GM19025 (cell line): Measurements from ENCODE around the gene KNCN.

Source experiments
- ATAC-seq: cut with Tn5 transposase; IDR thresholded peaks from one replicate; pipeline ENCODE4 v1.9.1; 2021; ENCODE audit warnings: mild to moderate bottlenecking, low read depth, moderate library complexity; ENCODE audit not compliant: unreplicated experiment

Gene KNCN

DNA sequence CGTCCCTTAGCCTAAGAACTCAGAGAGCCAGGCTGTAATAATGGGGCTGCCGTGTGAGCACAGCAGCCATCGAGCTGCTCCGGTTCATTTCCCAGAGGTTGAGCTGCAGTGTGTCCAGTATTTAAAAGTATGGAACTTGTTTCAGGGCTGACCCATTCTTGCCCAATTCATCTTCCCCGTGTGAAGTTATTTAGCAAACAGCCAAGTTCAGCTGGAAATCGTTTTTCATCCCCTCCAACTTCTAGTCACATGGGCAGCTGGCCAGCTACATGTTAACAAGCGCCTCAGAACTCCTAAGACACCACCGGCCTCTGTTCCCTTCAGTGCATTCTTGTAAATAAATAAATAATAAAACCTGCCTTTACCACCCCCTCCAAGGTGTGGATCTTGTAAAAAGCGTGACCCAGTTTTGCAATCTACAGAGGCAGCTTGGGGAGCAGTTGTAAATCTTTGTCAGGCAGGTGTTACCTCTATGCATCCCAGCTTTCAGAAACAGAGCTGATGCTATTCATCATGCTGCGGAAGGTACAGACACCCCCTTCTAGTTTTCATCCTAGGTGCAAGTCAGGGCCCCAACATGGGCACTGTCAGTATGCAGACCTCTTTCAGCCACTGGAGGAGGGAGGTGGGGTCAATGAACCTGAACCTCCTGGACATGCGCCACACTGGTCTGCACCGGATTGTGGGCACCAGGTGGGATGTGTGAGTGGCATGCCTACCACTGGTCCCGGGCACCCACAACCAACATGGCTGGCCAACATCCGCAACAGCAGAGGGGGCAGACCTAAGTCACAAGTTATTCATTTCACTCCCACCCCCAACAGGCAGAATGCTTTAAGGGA is 18.7 kb upstream of the KNCN start:
- no peak for ATAC-seq

DNA sequence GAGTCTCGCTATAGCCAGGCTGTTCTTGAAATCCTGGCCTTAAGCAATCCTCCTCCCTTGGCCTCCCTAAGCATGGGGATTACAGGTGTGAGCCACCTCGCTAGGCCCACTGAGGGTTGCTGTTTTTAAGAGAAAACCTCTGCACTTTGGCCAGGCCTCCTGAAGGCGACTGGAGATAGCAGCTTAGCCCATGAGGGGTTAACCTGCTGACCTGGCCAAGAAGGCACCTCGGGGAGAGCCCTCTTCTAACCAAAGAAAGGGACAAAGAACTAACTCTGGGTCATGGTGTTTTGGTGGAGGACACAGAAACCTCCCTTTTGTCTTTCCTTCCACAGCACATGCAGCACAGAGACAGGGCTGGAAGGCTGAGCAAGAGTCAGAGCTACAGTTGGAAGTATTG is 17.7 kb upstream of the KNCN start:
- ATAC-seq = no peak

DNA sequence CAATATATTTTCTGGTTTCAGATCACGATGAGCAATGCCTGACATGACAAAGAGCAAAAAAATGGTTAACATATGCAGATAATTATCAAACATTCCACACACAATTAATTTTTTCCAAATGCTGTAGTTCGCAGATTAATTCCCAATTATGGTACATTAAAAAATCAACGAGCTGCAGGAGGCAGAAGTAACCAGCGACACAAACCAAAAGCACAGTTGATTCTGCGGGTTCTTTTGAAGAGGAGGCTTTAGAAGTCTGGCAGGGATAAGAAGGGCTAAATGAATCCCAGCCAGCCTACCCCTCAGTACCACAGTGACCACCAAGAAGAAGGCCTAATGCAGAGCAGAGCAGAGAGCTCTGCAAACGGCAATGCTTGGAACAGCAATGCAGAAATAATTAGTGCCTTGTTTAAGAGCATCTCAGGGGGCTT is 17.0 kb upstream of the KNCN start:
- no peak for ATAC-seq

DNA sequence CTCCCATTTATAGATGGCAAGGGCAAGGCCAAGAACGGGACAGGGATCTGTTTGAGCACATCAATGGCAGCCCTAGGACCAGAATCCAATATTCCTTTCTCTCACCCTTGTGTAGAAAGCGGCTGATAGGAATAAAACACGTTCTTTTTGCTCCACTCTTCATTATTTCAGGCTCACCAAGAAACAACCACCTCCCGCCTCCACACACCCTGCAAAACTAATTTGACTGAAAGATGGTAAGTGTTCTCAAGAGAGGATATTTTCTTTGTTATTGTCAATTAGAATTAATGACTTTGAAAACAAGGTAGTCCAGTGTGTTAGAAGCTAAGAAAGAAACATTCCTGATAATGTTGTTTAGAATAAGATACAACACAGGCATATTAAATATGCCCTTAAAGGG is 11.9 kb upstream of the KNCN start:
- ATAC-seq = no peak

DNA sequence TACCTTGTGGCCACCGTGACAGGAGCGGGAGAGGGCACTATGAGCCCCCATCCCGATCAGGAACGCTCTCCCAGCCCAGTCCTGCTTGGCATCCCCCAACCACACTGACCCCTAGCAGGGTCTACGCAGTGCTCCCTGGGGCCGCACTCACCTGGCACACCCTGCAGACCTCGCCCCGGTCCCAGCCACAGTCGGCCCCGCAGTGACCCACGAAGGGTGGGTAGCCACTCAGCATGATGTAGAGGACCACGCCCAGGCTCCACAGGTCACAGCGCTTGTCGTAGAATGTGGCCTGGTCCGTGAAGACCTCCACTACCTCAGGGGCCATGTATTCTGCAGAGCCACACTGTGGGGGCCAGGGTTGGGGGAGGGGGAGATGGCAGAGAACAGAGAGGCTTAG is 11.1 kb upstream of the KNCN start:
- ATAC-seq = no peak

DNA sequence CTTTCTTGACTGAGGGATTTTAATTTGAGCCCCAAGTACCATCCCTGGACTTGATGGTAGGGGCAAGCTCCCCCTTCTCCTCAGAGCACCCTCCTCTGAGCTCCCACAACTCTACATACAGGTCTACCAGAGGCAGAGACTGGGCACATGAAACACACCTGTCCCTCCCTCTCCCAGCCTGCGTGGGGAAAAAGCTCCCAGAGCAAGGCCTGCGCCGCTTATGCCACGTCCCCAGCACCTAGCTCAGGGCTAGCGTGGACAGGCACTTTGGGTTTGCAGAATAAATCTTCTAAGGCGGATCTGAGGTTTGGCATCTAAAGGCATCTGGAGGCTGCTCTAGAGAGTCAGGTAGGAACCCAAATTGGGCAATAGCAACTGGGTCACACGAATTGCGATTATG is 7.5 kb upstream of the KNCN start:
- no peak for ATAC-seq

DNA sequence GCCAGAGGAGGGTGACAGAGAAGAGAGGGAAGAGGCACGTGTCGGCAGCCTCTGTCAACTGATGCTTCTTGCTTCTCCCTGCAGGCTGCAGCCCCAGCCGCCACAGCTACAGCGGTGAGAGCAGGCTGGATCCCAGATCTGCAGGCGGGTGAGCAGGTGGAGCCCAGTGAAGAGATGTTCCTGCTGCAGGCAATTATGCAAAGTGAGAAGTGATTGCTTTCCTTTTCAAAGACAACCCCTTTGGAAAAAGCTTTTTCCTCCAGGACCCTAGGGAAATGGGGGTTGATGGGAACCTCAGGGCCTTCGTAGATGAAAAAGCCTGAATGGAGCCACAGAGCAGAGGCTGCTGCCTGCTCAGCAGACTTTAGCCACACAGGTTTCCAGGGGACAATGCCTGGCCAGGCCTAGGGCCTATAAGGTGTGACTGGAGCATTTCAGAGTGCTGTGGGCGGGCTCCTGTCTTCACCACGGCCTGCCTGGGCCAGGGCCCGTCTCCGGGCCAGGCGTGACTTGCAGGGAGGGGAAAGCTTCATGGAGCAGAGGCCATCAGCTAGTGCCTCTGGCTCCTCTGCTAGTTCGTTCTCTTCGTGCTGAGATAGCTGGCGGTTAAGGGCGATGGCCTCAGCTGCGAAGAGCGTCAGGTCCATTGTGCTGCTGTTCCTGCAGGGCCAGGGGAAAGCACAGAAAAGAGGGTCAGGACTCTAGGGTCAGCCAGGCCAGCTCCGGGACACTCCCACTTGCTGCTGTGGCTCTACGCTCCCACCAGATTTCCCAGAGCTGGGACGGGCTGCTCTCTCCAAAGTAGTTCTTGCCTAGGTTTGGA is 6.9 kb upstream of the KNCN start:
- no peak for ATAC-seq

DNA sequence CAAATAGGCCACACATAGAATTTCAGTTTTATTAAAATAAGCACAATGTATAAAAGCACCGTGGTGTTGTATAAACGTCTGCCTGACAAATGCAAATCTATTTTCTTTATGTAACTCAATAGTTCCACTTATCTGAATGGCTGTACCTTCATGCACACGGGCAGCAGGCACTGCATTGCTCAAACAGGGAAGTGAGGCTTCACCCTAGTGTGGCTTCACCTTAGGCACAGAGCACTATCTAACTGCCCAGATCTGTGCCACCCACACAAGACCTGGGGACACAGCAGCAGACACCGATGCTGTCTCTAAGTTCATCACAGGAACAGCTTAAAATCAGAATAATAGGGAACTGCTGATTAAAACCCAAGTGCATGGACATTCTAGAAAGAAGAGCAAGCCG is 6.0 kb upstream of the KNCN start:
- no peak for ATAC-seq

DNA sequence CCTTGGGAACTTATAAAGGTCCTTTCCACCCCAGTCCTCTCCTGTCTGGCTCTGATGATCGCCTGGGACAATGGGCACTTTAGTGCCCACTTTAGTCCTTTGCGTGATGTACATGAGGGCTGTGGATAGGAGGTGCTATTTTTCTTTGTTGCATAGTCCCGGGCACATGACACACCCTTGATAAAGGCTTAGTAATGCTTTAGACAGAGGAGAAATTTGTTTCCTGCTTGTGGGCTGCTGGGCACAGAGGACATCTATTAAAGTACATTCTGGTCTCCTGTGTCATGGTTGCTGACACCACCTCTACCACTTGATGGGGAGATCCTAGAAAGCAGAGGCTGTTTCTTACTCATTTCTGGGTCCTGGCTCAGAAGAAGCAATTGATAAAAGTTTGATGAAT is 5.4 kb upstream of the KNCN start:
- ATAC-seq = no peak

DNA sequence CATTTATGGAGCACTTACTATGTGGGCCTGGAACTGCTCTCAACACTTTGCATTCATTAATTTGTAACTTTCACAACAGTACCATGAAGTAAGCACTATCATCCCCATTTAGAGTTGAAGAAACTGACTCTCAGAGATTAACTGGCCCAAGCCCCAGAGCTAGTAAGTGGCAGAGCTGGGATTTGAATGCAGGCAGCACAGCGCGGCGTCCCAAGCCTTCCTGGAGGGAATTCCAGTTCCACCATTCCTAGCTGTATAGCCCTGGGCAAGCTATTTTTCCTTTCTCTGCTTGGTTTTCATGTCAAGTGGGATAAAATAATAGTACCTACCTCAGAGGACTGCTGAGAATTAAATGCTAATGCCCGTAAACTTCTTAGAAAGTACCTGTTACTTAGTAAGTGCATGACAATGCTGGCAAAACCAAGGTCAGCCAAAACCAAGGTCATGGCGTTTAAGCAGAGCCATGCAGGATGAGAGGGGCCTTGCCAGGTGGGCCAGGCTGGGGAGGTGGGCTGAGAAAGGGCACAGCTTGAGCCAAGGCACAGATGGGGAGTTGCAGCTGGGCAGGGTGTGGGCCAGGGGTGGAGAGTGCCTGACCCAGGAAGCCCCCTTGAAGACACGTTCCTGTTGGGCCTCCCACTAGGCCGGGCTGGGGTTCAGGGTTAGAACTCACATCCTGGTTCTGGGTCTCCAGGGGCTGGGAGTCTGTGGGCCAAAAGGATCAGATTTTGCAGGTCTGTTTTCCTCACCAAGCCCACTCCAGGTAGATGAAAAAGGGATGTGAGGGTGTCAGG is 4.6 kb upstream of the KNCN start:
- no peak for ATAC-seq

DNA sequence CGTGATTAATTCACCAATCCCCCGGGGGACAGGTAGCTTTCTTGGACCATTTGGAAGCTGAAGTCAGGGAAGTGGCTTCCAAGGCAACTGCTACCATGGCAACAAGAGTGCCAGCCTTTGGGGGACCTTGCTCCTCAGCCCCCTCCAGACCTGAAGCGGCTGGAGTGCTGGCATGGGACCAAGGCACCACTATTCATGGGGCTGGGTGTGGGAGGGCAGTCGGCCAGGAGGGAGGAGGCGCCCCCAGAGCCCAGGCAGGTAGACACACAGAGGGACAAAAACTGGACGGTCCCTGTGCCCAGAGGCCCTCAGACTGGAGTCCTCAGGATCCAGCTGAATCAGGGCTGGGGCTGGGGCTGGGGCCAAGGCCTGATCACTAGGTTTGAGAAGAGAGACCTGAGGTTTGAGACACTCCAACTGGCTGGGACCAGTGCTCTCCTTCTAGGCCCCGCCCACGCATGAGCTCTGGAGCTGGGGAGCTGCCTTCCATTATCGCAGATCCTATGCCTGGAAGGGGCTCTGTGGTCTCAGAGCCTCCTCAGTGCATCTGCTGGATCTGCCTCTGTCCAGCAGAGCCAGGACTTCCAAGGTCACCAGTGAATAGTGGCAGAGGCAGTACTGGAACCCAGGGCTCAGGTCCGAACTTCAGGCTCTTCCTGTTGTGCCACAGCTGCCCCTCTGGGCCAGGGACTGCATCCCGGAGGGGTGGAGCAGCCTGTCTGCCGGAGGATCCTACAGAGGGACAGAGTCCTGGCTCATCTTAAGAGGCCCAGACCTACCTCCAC is 3.3 kb upstream of the KNCN start:
- ATAC-seq = no peak

DNA sequence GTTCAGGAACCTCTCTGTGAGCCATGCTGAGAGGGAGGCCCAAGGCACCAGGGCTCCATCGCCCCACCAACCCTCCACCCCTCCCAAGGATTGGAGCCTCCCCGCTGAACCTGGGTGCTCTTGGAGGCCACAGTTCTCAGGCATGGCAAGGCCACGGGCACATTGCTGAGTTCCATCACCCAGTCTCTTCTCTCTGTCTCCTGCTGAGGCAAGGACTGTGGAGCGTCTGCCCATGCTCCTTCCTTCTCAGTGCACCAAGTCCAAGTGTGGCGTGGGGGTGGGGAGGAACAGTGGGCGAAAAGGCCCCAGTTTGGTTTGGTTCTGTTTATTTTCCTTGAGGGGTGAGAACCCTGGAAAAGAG is 2.8 kb upstream of the KNCN start:
- no peak for ATAC-seq

DNA sequence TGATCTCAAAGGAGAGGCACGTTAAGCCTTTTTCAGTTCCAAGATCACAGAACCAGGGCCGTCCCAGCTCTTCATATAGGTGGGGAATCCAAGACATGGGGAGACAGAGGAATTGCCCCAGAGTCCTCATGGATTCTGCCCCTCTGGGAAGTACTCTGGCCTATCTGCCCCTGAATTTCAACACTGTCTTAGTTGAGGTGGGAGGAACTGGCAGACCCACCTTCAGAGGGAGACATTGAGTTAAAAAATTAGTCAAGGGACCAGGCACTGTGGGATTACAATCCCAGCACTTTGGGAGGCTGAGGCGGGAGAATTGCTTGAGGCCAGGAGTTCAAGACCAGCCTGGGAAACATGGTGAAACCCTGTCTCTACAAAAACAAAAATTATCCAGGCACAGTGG is 2.1 kb upstream of the KNCN start:
- no peak for ATAC-seq

DNA sequence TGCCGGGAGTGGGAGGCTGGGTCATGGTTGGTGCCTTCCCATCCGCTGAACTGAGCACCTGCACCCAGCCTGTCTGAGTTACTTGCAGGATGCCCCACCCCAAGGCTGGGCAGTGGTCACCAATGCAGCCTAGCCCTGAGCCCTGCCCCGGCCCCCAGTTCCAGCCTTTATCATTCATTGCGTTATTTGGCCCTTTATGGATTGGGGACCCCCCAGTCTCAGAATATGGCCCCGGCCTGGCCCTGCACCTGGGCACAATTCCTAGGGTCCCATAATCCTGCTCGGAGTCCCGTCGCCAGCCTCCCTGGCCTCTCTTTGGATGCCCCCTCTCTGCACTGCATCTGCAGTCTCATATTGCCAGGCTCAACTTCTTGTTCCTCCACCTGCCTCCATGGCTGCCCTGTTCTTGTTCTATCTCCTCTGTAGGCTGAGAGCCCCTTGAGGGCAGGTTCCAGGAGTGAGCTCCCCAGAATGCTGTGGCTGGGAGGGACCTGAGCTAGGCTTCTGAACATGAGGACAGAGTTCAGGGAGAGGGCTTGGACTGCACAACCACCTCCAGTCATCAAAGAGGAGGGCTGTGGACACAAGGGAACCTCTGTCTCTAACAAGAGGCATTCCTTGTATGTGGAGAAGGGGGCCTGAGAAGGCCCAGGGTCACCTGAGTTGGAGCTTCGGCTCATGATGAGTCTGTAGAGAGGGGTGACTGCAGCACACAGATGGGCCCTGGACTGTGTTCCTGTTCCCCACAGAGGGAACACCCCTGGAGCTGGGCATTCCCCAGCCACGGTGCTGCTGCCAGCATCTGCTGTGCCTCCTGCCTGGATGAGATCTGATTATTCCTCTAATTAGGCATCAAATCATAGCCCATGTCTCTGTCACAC is 1.1 kb upstream of the KNCN start:
- no peak for ATAC-seq

DNA sequence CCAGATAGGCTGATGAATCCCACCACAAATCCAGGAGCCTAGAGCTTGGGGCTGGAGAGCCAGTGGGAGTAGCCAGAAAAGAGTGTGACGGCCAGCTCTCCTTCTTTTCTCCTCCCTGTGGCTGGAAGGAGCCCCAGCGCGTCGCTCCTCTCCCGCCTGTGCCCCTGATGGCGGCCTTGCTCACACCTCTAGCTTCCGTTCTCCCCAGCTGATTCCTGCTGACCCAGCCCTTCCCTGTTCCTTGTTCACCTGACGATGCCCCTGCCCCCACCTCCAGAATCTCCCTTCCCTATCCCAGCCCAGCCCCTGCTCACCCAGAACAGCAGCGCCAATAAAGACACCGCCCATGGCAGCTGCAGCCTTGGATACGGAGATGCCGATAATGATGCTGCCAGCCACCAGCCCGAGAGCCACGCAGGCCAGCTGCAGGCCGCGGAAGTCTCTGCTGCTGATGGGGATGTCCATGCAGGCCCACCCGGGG is 656 bp downstream of the KNCN start:
- ATAC-seq = no peak

DNA sequence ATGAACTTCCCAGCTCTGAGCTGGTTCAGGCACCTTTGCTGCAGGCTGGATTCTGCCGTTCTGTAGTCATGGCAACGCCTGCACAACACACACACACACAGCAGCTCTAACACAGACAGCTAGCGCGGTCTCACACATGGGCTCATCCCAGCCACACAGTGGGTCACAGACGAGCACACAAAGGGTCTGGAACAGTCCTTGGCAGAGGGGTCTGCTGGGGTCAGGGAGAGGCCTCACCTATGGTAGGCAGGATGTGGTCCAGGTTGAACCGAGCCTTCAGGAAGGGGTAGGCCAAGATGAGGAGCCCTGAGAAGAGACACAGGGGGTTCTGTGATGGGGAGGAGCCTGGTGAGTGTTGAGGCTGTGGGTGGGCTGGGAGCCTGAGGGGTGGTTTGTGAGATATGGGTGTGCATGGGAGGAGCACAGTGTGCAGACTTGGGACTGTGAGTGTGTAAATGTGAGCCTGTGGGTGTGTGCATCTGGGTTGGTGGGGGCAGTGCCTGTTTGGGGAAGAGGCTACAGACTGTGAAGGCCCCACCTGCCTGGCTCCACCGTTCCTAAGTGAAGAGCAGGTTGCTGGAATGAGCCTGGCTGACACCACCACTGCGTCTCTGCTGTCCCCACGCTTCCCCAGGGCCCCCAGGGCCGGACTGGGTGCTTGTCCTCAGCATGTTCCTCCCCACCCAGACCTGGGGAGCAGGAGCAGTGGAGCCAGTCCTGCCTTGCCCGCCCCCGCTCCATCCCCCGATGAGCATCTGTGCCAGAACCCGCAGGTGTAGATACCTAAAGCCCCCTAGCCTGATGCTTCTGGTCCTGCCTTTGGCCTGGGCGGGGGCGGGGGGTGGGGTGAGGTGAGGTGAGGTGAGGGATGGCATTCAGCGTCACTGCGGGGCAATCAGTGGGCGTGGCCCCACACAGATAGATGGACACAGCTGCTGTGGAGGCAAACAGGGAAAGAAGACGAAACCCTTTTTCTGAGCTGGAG is 1.5 kb downstream of the KNCN start:
- ATAC-seq = no peak

DNA sequence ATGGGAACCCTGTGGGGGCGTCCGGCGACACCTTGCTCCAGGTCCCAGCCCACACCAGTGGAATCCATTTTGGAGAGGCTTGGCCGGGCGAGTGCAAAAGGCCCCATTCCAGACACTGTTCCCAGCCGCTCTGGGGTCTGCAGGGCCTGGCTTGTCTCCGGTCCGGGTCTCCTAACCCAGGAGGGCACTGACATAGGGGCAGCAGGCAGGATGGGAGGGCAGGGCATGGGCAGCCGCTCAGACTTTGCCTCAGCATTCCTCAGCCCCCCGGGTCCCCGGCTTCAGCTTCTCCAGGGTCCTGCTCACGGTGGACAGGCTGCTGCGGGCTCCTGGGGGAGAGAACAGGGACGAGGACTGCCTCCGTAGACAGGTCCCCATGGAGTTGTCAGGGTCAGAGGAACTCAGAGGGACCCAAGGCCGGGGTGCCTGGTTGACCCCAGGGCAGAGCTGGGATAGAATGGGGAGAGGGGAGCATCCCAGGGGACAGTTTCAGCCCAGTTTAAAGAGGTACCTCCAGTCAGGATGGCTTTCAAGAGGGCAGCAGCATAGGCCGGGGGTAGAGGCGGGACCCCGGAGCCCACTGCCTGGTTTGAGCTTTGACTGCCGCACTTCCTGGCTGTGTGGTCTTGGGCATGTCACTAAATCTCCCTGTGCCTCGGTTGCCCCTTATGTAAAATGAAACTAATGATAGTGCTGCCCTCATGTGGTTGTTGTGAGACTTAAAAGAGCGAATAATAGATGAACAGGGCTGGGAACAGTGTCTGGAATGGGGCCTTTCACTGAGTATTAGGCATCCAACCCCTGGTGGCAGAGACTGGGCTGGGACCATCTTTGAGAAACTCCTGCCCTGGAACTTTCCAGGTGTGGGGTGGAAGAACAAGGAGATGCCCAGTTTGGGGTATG is 3.7 kb downstream of the KNCN start:
- ATAC-seq = no peak
